HEK293T (cell line): ENCODE results near the gene POU6F2.

ENCODE experiments used
- CTCF ChIA-PET: fragments of 350-600 bp; formaldehyde crosslinking; extraction: SDS; loops from one replicate; lab custom pipeline; 2021; ENCODE audit warnings: antibody characterized with exemption, inconsistent platforms; lab: Yijun Ruan, JAX
- POLR2A ChIA-PET: fragments of 350-600 bp; formaldehyde crosslinking; extraction: SDS; loops from one replicate; lab custom pipeline; 2020; ENCODE audit warnings: antibody characterized with exemption, inconsistent platforms; lab: Yijun Ruan, JAX
- DNase-seq: peaks from one replicate; pipeline ENCODE4 v3.0.0; 2012; ENCODE audit warnings: mixed read lengths; ENCODE audit errors: extremely low spot score
- ARNT ChIP-seq: fragments of 450-650 bp; IDR thresholded peaks from 2 replicates; pipeline ENCODE4 v1.6.1; 2017; ENCODE audit warnings: mild to moderate bottlenecking
- BHLHE40 ChIP-seq: fragments of 450-650 bp; IDR thresholded peaks from 2 replicates; pipeline ENCODE4 v1.6.1; 2016; ENCODE audit warnings: mild to moderate bottlenecking, moderate library complexity, borderline replicate concordance
- CTBP1 ChIP-seq: fragments of 450-650 bp; IDR thresholded peaks from 2 replicates; pipeline ENCODE4 v1.6.1; 2016; ENCODE audit warnings: borderline replicate concordance
- ELF4 ChIP-seq: fragments of 450-650 bp; IDR thresholded peaks from 2 replicates; pipeline ENCODE4 v1.6.1; 2017; ENCODE audit warnings: antibody characterized with exemption
- FOXA1 ChIP-seq: fragments of 450-650 bp; IDR thresholded peaks from 2 replicates; pipeline ENCODE4 v1.6.1; 2016; ENCODE audit warnings: mild to moderate bottlenecking
- FOXK2 ChIP-seq: fragments of 450-650 bp; IDR thresholded peaks from 2 replicates; pipeline ENCODE4 v1.6.1; 2016; ENCODE audit warnings: mild to moderate bottlenecking
- FOXM1 ChIP-seq: fragments of 450-650 bp; IDR thresholded peaks from 2 replicates; pipeline ENCODE4 v1.6.1; 2017; ENCODE audit warnings: mild to moderate bottlenecking, borderline replicate concordance
- HDGF ChIP-seq: fragments of 450-650 bp; IDR thresholded peaks from 2 replicates; pipeline ENCODE4 v1.6.1; 2017; ENCODE audit warnings: antibody characterized with exemption, borderline replicate concordance
- L3MBTL2 ChIP-seq: fragments of 450-650 bp; conservative IDR thresholded peaks from 2 replicates; pipeline ENCODE4 v1.6.1; 2016; ENCODE audit warnings: mild to moderate bottlenecking
- LEF1 ChIP-seq: fragments of 450-650 bp; IDR thresholded peaks from 2 replicates; pipeline ENCODE4 v1.6.1; 2017; ENCODE audit warnings: mild to moderate bottlenecking, borderline replicate concordance
- NFRKB ChIP-seq: fragments of 450-650 bp; IDR thresholded peaks from 2 replicates; pipeline ENCODE4 v1.6.1; 2016; ENCODE audit warnings: mild to moderate bottlenecking, moderate library complexity
- SP1 ChIP-seq: fragments of 450-650 bp; IDR thresholded peaks from 2 replicates; pipeline ENCODE4 v1.6.1; 2017
- SUZ12 ChIP-seq: fragments of 450-650 bp; IDR thresholded peaks from 2 replicates; pipeline ENCODE4 v1.6.1; 2016; ENCODE audit warnings: mild to moderate bottlenecking
- TARDBP ChIP-seq: fragments of 450-650 bp; IDR thresholded peaks from 2 replicates; pipeline ENCODE4 v1.6.1; 2016
- ZNF384 ChIP-seq: fragments of 450-650 bp; IDR thresholded peaks from 2 replicates; pipeline ENCODE4 v1.6.1; 2016
- TF ChIP-seq, protein P1 (sequence below): fragments of 450-650 bp; IDR thresholded peaks from 2 replicates; pipeline ENCODE4 v1.6.1; 2016

Gene POU6F2

GRCh38 chr7:39332142-39332541 lies 354.4 kb downstream of the POU6F2 start:
- DNase-seq = no peak

DNA sequence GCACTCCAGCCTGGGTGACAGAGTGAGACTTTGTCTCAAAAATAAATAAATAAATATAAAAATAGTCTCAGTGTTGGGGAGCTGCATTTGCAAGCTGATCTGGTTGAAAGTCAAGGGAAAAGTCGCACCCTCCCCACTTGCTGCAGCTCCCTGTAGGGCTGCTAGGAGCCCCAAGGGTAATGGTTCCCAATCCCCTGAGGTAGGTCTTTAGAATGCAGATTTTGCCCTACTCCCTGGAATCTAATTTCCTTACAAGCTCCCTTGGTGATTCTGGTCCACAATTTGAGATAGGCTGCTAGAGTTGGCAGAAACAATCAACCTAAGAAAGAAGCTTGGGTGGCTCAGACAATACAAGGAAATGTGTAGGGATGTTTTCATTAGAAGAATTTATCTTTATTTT lies 356.0 kb downstream of the POU6F2 start:
- POLR2A ChIA-PET = no interaction called here
- CTCF ChIA-PET = no interaction called here

More at GRCh38 chr7:39332142-39332541, 354.4 kb downstream of the POU6F2 start:
- POLR2A ChIA-PET = no interaction called here
- CTCF ChIA-PET = no interaction called here
- TF ChIP-seq TARDBP = no peak
- TF ChIP-seq L3MBTL2 = no peak
- no peak for TF ChIP-seq SUZ12
- TF ChIP-seq FOXK2 = no peak
- TF ChIP-seq HDGF = no peak
- TF ChIP-seq ELF4 = no peak
- no peak for TF ChIP-seq FOXA1
- no peak for TF ChIP-seq CTBP1
- no peak for TF ChIP-seq LEF1
- TF ChIP-seq ARNT = no peak
- TF ChIP-seq FOXM1 = no peak
- TF ChIP-seq NFRKB = no peak
- TF ChIP-seq SP1 = no peak
- TF ChIP-seq, protein P1, sequence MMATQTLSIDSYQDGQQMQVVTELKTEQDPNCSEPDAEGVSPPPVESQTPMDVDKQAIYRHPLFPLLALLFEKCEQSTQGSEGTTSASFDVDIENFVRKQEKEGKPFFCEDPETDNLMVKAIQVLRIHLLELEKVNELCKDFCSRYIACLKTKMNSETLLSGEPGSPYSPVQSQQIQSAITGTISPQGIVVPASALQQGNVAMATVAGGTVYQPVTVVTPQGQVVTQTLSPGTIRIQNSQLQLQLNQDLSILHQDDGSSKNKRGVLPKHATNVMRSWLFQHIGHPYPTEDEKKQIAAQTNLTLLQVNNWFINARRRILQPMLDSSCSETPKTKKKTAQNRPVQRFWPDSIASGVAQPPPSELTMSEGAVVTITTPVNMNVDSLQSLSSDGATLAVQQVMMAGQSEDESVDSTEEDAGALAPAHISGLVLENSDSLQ = no peak
- no peak for TF ChIP-seq ZNF384
- TF ChIP-seq BHLHE40 = no peak

GRCh38 chr7:39336442-39336841 lies 358.7 kb downstream of the POU6F2 start:
- no peak for DNase-seq
- POLR2A ChIA-PET = no interaction called here
- CTCF ChIA-PET = no interaction called here
- TF ChIP-seq ZNF384 (no peak), BHLHE40 (no peak), LEF1 (no peak), HDGF (no peak), FOXM1 (no peak), SUZ12 (no peak), CTBP1 (no peak), SP1 (no peak), ELF4 (no peak), ARNT (no peak), TARDBP (no peak)
- TF ChIP-seq, protein P1 = no peak

More for the DNA sequence above, 356.0 kb downstream of the POU6F2 start:
- DNase-seq = no peak
- no peak for TF ChIP-seq FOXM1
- TF ChIP-seq CTBP1 = no peak
- no peak for TF ChIP-seq LEF1
- TF ChIP-seq ARNT = no peak
- TF ChIP-seq BHLHE40 = no peak
- TF ChIP-seq FOXA1 = no peak
- TF ChIP-seq, protein P1 = no peak

DNA sequence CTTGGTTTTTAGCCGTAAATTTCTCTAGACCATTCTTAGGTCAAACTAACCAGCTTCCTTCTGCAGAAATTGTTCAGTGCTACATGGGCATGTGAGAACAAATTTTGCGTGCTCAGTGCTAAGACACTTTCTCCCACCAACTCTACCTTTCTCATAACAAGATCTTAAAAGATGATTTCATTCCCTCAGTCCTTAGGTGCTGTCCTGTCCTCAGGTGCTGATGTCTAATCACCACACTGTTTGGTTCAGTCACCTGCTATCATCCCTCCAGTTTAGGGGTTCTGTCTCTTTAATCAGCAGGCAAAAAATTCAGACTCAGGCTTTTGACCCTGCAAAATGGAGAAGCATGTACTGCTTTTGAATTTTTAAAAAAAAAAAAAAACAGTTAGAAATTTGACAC lies 361.0 kb downstream of the POU6F2 start:
- DNase-seq = no peak
- ChIA-PET POLR2A (no interaction called here), CTCF (no interaction called here)
- TF ChIP-seq NFRKB = no peak
- no peak for TF ChIP-seq ELF4
- no peak for TF ChIP-seq ARNT
- no peak for TF ChIP-seq FOXA1
- no peak for TF ChIP-seq ZNF384
- no peak for TF ChIP-seq TARDBP
- TF ChIP-seq, protein P1 = no peak
- no peak for TF ChIP-seq L3MBTL2
- no peak for TF ChIP-seq SP1
- TF ChIP-seq SUZ12 = no peak
- TF ChIP-seq FOXK2 = no peak

- POLR2A ChIA-PET = no interaction called here
- no peak for DNase-seq
- no peak for TF ChIP-seq CTBP1
- TF ChIP-seq FOXK2 = no peak
- TF ChIP-seq TARDBP = no peak
- no peak for TF ChIP-seq HDGF
- TF ChIP-seq L3MBTL2 = no peak
- no peak for TF ChIP-seq SUZ12
- TF ChIP-seq BHLHE40 = no peak
- TF ChIP-seq, protein P1 = no peak
- TF ChIP-seq ZNF384 = no peak
- TF ChIP-seq LEF1 = no peak
- TF ChIP-seq SP1 = no peak
- TF ChIP-seq ELF4 = no peak
- TF ChIP-seq NFRKB = no peak
- TF ChIP-seq ARNT = no peak
- CTCF ChIA-PET = no interaction called here
Measured at GRCh38 chr7:39339591-39339990, 361.9 kb downstream of the POU6F2 start.

- ChIA-PET CTCF (no interaction called here), POLR2A (no interaction called here)
- TF ChIP-seq LEF1 (no peak), FOXM1 (no peak), BHLHE40 (no peak), ARNT (no peak), FOXK2 (no peak), ZNF384 (no peak), ELF4 (no peak), SUZ12 (no peak), HDGF (no peak), NFRKB (no peak), L3MBTL2 (no peak), SP1 (no peak), CTBP1 (no peak), FOXA1 (no peak), TARDBP (no peak)
- TF ChIP-seq, protein P1 = no peak
- no peak for DNase-seq
Measured at GRCh38 chr7:39341083-39341482, 363.4 kb downstream of the POU6F2 start.
